Right cardiac atrium (tissue), 5 donors: ENCODE data around the gene TCERG1. TPM values are rescaled to one million over a fixed set of nuclear protein-coding genes. Genes with fewer than 3 reads are reported as not detected.

Source experiments
- ATAC-seq, 2 donors: fragments of 200-7000 bp; cut with Tn5 transposase; one replicate each; pipeline versions ENCODE4 v1.8.0 to v1.9.1; 2020; ENCODE audit warnings: moderate library complexity in 2 of 2, mild to moderate bottlenecking in 1 of 2
- DNase-seq, 3 donors: peaks; one replicate each; pipeline ENCODE4 v3.0.0-alpha.2; 2020
- H3K27ac ChIP-seq: one replicate; pipeline ENCODE4 v1.5.1; 2013; ENCODE audit warnings: mild to moderate bottlenecking, low read length, control low read depth, moderate library complexity
- H3K27me3 ChIP-seq: one replicate; pipeline ENCODE4 v1.6.1; 2013; ENCODE audit not compliant: control insufficient read depth, insufficient read depth
- H3K4me1 ChIP-seq: one replicate; pipeline ENCODE4 v1.6.1; 2013; ENCODE audit warnings: low read length; ENCODE audit not compliant: control insufficient read depth, insufficient read depth
- H3K4me3 ChIP-seq: one replicate; pipeline ENCODE4 v1.5.1; 2013; ENCODE audit warnings: low read length, control low read depth
- H3K9me3 ChIP-seq: one replicate; pipeline ENCODE4 v1.6.1; 2013; ENCODE audit warnings: low read length; ENCODE audit not compliant: control insufficient read depth
- WGBS: extraction: QIAGEN DNeasy Blood & Tissue Kit; methylation state at CpG from one replicate; pipeline ENCODE4 v1.1.7; 2013; 5-methylcytosine and 5-hydroxymethylcytosine counted together
- intact Hi-C, 4 donors: fragments of 100-400 bp; cut with DNase I; formaldehyde crosslinking; loops; one replicate each; pipeline versions ENCODE4 v1.11.0 to v1.14.0; 2022 to 2023
- polyA plus RNA-seq: library from polyadenylated mRNA; stranded (reverse); fragments of 200-250 nt; gene quantifications from one replicate; pipeline ENCODE4 v1.2.3, GENCODE V29; 2013
- total RNA-seq, 4 donors: library from RNA; stranded (reverse); fragmentation: NEBNext Ultra II Directional; extraction: Animal tissue kit (Norgen Biotek cat#: 25700); gene quantifications; one replicate each; pipeline ENCODE4 v1.2.1, GENCODE V29; 2021
- donor health status: healthy with polysubstance abuse.
- donor health status: DM: no; HTN: yes; CAD: no.
- donor health status: DM: no; HTN: no; CAD: no.
- donor health status: DM: no; HTN: yes; CAD: no; lungs with severe emphysema.
- donor health status: DM: yes; HTN: yes; CAD: no.

Gene TCERG1
- total and polyA plus RNA-seq, 5 donors = 17.8 to 27.9 (median 23.1) TPM

- intact Hi-C loops = no loop called here
- H3K4me1 ChIP-seq = no peaks in the 10 kb centered on the region
Measured at GRCh38 chr5:146521403-146522106, 74.4 kb downstream of the TCERG1 start.

GRCh38 chr5:146523698-146524097 lies 76.6 kb downstream of the TCERG1 start:
- Histone ChIP-seq H3K4me1 (no peaks in the 10 kb centered on the region), H3K9me3 (no peaks in the 10 kb centered on the region), H3K27me3 (no peaks in the 10 kb centered on the region), H3K27ac (no peak overlapping the region), H3K4me3 (no peak overlapping the region)
- 73% methylated on average over 3 of the region's 3 CpGs for WGBS
- ATAC-seq (no peak), DNase-seq (no peak)
- intact Hi-C loops = no loop called here

More at GRCh38 chr5:146521403-146522106, 74.4 kb downstream of the TCERG1 start:
- no peak for ATAC-seq
- 57% methylated on average over 8 of the region's 8 CpGs for WGBS
- H3K27me3 ChIP-seq = no peaks in the 10 kb centered on the region
- no peak overlapping the region for H3K27ac ChIP-seq
- H3K4me3 ChIP-seq = no peak overlapping the region
- no peak for DNase-seq
- H3K9me3 ChIP-seq = no peaks in the 10 kb centered on the region

DNA sequence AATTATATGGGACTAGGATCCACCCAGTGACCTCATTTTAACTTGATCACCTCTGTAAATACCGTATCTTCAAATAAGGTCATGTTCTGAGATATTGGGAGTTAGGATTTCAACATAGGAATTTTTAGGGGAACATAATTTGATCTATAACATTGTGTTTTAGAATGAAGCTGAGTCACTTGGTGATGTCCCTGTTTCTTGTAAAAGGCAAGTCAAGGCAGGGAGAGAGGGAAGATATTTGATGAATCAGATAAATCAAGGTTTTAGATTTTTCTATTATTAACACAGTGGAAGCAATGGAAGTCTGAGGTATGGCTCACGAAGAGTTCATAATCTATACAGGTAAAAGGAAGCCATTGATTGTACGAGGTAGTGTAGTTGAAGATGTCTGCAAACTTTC lies 80.7 kb downstream of the TCERG1 start:
- no peak for ATAC-seq

GRCh38 chr5:146528236-146528635 lies 81.1 kb downstream of the TCERG1 start:
- Histone ChIP-seq H3K9me3 (no peaks in the 10 kb centered on the region), H3K27me3 (no peaks in the 10 kb centered on the region), H3K4me1 (no peaks in the 10 kb centered on the region), H3K4me3 (no peak overlapping the region), H3K27ac (no peak overlapping the region)
- intact Hi-C loops = no loop called here
- 58% methylated on average over 4 of the region's 4 CpGs for WGBS
- ATAC-seq (no peak), DNase-seq (no peak)

More for the DNA sequence above, 80.7 kb downstream of the TCERG1 start:
- H3K27ac ChIP-seq = no peak overlapping the region
- no peak overlapping the region for H3K4me3 ChIP-seq
- H3K9me3 ChIP-seq = no peaks in the 10 kb centered on the region
- H3K4me1 ChIP-seq = no peaks in the 10 kb centered on the region
- intact Hi-C loops = no loop called here
- 78% methylated on average over 3 of the region's 3 CpGs for WGBS
- no peaks in the 10 kb centered on the region for H3K27me3 ChIP-seq
- DNase-seq = no peak

DNA sequence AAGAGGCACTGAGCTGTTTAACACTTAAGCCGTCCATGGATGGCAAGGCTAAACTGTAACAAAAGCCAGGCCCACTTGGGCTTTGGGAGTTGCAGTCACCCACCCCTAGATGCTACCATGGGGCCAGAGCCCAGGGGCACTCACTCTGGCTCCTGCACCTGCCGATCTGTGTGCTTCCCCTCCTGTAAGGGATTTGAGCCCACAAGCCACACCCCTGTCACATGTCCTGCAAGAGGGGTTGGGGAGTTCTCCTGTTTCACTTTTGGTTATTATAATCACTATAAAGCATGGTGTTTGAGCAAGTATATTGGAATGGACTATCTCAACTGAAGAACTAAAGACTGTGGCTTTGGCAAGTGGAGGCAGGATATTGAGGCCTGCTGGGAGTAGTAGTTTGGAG lies 82.9 kb downstream of the TCERG1 start:
- Histone ChIP-seq H3K9me3 (no peaks in the 10 kb centered on the region), H3K27me3 (no peaks in the 10 kb centered on the region), H3K4me3 (no peak overlapping the region), H3K27ac (no peak overlapping the region), H3K4me1 (no peaks in the 10 kb centered on the region)
- intact Hi-C loops = loop anchor here in 2 of 4 donors (10.0 kb wide), 2 partner anchors 435 to 665 kb away; no protein-coding TSS in a partner anchor
- DNase-seq (no peak), ATAC-seq (no peak)
- 83% methylated on average over 2 of the region's 2 CpGs for WGBS

DNA sequence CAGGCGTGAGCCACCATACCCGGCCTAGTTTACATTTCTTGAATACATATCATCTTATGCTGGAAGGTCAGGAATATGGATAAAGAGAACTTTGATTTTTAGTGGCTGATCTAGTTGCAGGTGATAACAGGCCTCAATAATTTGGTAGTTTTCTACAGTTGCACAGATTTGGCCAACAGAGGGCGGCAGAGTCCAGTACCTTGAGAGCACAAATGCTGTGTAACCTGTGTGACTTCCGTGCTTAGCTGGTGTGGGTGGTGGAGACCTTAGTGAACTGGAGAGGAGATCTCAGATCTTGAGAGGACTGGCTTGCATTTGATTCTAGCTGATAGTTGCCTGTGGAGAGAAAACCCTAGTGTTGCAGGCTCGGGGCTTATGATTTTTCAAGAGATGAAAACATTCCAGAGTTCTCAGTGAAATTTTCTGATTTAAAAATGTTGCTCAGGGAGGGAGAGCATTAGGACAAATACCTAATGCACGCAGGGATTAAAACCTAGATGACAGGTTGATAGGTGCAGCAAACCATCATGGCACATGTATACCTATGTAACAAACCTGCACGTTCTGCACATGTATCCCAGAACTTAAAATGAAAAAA lies 86.2 kb downstream of the TCERG1 start:
- WGBS = 38% methylated on average over 7 of the region's 7 CpGs
- H3K4me3 ChIP-seq = no peak overlapping the region
- no peaks in the 10 kb centered on the region for H3K9me3 ChIP-seq
- intact Hi-C loops = loop anchor here in 2 of 4 donors (10.0 kb wide), 2 partner anchors 431 to 661 kb away; no protein-coding TSS in a partner anchor
- H3K27me3 ChIP-seq = no peaks in the 10 kb centered on the region
- DNase-seq (peak; percentile 54 to 79 (median 67)), ATAC-seq (peak; percentile 64 to 68)
- H3K27ac ChIP-seq = no peak overlapping the region
- H3K4me1 ChIP-seq = no peaks in the 10 kb centered on the region

- Histone ChIP-seq H3K4me1 (no peaks in the 10 kb centered on the region), H3K27me3 (no peaks in the 10 kb centered on the region), H3K4me3 (no peak overlapping the region), H3K9me3 (no peaks in the 10 kb centered on the region), H3K27ac (no peak overlapping the region)
- WGBS = 0% methylated on average over 1 of the region's 1 CpG
- intact Hi-C loops = loop anchor here in 2 of 4 donors (10.0 kb wide), 2 partner anchors 431 to 661 kb away; no protein-coding TSS in a partner anchor
- no peak for DNase-seq
- no peak for ATAC-seq
Measured at GRCh38 chr5:146533882-146534281, 86.7 kb downstream of the TCERG1 start.

DNA sequence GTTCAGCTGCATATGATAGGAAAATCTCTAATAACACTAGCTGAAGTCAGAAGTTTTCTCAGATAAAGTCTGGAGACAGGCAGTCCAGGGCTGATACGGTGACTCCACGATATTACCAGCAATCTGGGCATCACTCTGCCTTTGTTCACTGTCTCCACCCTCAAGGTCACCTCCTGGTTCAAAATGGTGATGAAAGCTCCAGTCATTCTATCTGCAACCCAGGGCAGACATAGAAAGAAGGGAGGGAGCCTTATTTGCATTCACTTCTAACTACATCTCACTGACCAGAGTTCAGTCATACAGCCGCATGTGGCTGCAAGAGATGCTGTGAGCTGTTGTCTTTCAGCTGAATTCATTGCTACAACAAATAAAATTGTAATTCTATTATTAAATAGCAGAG lies 91.3 kb downstream of the TCERG1 start:
- H3K4me1 ChIP-seq = no peaks in the 10 kb centered on the region
- H3K9me3 ChIP-seq = no peaks in the 10 kb centered on the region
- H3K4me3 ChIP-seq = no peak overlapping the region
- WGBS = 45% methylated on average over 3 of the region's 3 CpGs
- no peak overlapping the region for H3K27ac ChIP-seq
- H3K27me3 ChIP-seq = no peaks in the 10 kb centered on the region
- DNase-seq (no peak), ATAC-seq (no peak)
- intact Hi-C loops = loop anchor here in 2 of 4 donors (10.0 kb wide), 2 partner anchors 426 to 656 kb away; no protein-coding TSS in a partner anchor

GRCh38 chr5:146539973-146540372 lies 92.8 kb downstream of the TCERG1 start:
- Histone ChIP-seq H3K27me3 (no peaks in the 10 kb centered on the region), H3K9me3 (no peaks in the 10 kb centered on the region), H3K27ac (no peak overlapping the region), H3K4me3 (no peak overlapping the region), H3K4me1 (no peaks in the 10 kb centered on the region)
- intact Hi-C loops = loop anchor here (5.0 to 10.0 kb wide), 4 partner anchors 425 to 655 kb away; no protein-coding TSS in a partner anchor
- 91% methylated on average over 4 of the region's 4 CpGs for WGBS
- DNase-seq = no peak
- no peak for ATAC-seq

GRCh38 chr5:146540414-146540813 lies 93.3 kb downstream of the TCERG1 start:
- WGBS = 83% methylated on average over 2 of the region's 2 CpGs
- no peak for ATAC-seq
- H3K27ac ChIP-seq = no peak overlapping the region
- DNase-seq = no peak
- intact Hi-C loops = loop anchor here in 3 of 4 donors (5.0 kb wide), 2 partner anchors 427 to 647 kb away; no protein-coding TSS in a partner anchor
- no peaks in the 10 kb centered on the region for H3K27me3 ChIP-seq
- no peaks in the 10 kb centered on the region for H3K9me3 ChIP-seq
- H3K4me1 ChIP-seq = no peaks in the 10 kb centered on the region
- no peak overlapping the region for H3K4me3 ChIP-seq
